C4-2B (cell line): Measurements from ENCODE around the gene INTS7.

Experiments
- ZFX ChIP-seq: fragments of 450-650 bp; IDR thresholded peaks from 2 replicates; pipeline ENCODE4 v1.6.1; 2017
- TF ChIP-seq, protein P1 (sequence below): fragments of 450-650 bp; conservative IDR thresholded peaks from 2 replicates; pipeline ENCODE4 v1.5.1; 2017; ENCODE audit warnings: mild to moderate bottlenecking

DNA sequence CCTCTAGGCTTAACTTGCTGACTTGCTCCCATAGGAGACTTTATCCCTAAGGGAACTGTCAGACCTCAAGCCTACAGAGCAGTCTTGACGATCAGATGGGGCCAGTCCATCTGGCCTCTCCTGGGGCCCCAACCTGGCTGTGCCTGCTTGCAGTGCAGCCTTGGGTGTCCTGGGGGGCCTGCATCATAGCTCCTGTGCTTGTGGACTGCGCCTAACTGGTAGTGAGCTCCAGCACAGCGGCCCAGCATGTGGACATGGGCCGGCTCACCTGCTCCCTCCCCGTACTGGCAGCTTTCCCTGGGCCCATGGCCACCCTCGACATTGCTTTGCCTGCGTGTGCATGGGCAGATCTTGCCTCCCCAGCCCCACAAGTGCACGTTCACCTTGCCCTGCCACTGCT, 76.1 kb downstream of the INTS7 start:
- TF ChIP-seq, protein P1, sequence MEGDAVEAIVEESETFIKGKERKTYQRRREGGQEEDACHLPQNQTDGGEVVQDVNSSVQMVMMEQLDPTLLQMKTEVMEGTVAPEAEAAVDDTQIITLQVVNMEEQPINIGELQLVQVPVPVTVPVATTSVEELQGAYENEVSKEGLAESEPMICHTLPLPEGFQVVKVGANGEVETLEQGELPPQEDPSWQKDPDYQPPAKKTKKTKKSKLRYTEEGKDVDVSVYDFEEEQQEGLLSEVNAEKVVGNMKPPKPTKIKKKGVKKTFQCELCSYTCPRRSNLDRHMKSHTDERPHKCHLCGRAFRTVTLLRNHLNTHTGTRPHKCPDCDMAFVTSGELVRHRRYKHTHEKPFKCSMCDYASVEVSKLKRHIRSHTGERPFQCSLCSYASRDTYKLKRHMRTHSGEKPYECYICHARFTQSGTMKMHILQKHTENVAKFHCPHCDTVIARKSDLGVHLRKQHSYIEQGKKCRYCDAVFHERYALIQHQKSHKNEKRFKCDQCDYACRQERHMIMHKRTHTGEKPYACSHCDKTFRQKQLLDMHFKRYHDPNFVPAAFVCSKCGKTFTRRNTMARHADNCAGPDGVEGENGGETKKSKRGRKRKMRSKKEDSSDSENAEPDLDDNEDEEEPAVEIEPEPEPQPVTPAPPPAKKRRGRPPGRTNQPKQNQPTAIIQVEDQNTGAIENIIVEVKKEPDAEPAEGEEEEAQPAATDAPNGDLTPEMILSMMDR, result no peak
- no peak for TF ChIP-seq ZFX
